GOT3 (cell line): ENCODE results near the gene ABCD3.

ENCODE experiments used
- DNase-seq: peaks from one replicate; lab custom pipeline; 2025; ENCODE audit warnings: mixed read lengths; lab: John Stamatoyannopoulos, UW

ABCD3 gene

DNA sequence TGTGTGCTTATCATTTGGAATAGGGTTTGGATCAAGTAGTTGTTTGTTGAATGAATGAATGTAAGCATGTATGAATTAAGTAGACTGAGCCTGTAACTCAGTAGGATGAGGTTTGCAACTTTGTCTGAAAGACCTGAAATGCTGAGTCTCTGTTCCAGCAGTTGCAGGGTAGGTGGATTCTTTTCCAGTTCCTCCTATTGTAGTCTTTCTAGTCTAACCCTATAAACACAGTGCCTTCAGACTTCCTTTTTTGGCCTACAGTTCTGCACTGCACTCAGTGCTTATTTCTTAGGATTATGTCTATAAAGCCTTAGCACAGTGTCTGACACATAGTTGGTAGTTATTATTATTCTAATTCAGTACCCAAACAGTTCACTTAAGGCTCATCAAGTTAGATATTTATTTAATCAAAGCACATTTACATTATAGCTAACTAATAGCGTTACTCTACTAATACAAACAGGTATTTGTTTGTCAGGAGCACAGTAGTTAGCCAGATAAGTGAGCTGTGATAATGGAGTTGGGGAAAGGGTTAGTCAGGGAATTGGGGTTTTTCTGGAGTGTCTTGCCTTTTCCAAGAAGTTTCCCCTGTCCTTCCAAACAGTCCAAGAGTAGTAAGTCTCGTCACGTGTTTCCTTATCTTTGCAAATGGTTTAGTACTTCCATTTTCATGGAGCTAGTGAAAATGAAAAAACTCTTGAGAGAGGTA is 45.0 kb downstream of the ABCD3 start:
- no peak for DNase-seq

DNA sequence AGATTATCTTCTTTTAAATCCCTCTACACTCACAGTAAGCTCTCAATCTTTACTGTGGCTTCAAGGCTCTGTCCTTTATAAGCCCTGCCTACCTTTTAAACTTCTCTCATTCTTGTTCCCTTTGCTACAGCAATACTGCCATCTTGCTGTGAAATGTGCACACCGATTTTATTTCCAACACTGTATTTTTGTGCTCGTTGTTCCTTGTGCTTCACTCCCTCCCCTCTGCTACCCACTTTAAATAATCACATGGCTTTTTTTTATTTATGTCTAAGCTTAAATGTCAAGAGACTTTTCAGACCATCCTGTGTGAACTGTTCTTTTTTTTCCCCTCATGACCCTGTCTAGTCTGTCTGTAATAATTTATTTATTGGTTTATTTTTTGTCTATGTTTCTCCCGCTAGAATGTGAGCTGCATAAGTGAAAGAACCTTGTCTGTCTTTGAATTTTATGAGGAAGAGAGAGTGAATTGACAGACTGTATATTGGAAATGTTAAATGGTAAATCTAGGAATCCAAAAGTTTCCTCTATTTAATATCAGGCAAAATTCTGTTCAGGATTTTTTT is 45.7 kb downstream of the ABCD3 start:
- no peak for DNase-seq

DNA sequence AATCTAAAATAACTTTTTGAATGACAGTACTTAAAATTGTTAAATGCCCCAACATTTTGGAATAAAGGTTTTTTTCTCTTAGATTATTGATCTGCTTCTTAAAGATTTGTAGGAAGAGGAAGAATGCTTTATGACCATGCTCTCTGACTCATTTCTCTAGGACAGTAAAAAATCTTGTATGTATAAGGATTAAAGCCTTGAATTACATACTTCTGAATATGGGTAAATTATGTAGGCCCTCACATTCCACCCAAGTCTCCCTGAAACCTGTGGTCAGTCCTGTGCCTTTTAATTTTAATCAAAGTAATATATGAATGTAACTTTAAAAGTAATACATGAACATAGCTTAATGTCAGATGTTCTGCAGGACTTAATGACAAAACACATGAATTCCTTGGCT is 50.5 kb downstream of the ABCD3 start:
- DNase-seq: no peak

DNA sequence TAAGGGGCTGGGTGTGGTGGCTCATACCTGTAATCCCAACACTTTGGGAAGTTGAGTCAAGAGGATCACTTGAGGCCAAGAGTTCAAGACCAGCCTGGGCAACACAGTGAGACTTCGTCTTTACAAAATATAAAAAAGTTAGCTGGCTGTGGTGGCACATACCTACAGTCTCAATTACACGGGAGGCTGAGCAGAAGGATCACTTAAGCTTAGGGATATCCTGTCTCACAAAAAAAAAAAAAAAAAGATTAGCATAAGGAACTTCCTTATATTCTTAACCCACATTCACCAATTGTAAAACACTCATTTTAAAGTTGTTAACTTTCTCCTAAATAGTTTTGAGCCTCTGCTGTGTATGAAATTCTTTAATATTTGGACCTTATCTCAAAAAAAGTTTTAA is 53.1 kb downstream of the ABCD3 start:
- no peak for DNase-seq

DNA sequence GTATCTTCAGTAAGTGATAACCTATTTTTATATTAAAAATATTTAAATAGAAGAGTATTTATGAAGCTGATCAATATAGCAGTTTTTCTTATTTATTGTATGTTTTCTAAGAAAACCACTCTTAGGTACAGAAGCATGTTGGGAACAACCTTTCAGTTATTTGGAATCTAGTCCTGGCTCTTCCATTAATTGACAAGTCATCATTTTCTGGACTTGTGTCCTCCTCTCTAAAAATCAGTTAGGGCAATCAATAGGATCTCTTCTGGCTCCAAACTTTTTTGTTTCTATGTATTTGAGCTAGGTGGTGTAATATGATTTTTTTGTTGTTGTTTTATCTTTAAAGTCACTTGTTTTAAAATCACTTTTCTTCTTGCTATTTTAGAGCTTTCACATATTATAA is 57.0 kb downstream of the ABCD3 start:
- no peak for DNase-seq

DNA sequence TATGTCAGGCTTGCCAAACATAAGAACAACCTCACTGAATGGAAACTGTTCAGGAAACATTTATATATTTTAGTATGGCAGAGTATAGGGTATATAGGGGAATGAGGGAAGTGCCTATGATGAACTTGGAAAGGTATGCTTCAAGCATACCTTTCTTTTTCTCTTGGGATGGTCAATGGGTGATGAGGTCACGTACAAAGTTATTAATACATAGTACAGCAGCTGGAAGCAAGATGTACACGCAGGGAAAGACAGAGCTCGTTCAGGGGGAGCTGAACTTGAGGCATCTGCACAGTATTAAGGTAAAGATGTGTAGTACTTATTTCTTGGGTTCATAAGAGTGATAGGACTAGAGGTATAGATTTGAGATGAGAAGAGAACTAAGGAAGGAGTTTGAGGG is 61.5 kb downstream of the ABCD3 start:
- DNase-seq: no peak

DNA sequence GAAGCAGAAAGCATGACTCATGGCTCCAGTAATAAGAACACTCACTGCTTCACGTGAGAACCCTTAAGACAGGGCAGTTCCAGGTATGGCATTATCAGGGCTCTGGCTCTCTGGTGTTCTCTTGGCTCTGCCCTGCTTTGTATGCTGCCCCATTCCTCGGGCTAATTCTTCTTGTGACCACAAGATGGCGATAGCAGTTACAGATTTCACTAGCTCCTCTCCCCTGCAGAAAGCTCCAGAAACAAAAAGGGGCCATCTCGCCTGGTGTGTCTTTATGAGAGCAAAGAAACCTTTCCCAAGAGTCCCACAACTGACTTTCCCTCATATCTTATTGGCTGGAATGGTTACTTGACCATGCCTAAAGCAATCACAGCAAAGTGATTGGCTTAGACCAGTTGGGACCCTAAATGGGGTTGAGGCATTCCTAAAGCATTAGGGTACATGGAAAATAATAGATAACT is 63.3 kb downstream of the ABCD3 start:
- DNase-seq: no peak

DNA sequence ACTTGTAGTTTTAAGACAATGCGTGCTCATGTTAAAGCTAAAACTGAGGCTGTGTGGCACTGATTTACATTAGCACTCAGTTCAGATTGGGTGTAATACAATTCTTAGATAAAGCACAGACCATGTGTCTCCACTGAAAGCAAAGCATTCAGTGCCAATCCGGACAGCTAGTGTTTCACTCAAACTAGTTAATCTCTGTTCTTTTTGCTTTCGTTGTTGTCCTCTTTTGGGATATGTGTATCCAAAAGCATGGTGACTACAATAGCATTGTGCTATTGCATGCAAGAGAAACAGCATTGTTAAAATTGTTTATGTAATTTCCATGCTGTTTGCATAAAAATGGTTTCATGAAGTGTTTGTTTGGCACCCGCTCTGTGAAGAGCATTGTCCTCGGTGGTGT is 68.8 kb downstream of the ABCD3 start:
- no peak for DNase-seq

DNA sequence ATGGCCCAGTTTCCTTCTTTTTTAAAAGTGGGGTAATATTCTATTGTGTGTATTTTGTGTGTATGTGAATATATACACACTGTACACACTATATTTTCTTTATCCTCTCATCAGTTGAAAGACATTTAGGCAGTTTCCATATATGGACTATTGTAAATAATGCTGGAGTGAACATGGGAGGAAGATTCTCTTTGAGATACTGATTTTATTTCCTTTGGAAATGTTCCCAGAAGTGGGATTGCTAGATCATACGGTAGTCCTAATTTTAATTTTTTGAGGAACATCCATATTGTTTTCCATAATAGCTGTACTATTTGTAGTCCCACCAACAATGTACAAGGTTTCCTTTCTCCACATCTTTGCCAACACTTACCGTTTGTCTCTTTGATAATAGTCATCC is 72.4 kb downstream of the ABCD3 start:
- no peak for DNase-seq

DNA sequence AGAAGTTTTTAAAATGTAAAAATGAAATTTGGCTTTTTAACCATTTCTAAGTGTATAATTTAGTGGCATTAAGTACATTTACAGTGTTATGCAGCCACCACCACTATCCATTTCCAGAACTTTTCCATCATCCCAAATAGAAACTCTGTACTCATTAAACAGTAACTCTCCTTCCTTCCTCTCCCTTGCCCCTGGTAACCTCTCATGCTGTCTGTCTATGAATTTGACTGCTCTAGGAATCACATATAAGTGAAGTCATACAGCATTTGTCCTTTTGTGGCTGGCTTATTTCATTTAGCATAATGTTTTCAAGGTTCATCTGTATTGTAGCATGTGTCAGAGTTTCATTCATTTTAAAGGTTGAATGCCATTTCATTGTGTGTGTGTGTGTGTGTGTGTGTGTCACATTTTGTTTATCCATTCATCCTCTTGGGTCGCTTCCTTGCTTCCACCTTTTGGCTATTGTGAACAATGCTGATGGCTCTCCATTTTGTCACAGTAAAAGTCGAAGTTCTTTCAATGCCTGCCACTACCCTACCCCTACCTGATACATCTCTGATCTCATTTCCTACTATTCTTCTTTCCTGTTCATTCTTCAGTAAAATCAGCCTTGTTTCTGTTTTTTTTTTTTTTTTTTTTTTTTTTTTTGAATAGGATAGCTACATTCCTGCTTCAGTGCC is 78.0 kb downstream of the ABCD3 start:
- DNase-seq: no peak

DNA sequence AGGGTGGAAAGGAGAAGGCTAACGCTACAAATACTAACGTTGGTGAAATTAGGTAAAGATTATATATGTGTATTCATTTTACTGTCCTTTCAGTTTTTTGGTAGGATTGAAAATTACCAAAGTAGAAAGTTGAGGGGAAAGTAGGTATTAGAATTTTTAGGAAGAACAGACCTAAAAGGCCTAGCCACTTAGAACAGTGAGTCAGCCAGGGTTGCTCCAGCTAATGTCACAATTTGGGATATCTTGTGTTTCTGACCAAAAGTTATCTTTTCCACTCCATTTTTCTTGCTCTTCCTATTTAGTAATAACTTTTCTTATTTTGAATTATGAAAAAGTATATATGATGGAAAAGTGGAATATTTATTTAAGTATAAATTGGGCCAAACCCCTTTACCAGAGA is 83.2 kb downstream of the ABCD3 start:
- no peak for DNase-seq

DNA sequence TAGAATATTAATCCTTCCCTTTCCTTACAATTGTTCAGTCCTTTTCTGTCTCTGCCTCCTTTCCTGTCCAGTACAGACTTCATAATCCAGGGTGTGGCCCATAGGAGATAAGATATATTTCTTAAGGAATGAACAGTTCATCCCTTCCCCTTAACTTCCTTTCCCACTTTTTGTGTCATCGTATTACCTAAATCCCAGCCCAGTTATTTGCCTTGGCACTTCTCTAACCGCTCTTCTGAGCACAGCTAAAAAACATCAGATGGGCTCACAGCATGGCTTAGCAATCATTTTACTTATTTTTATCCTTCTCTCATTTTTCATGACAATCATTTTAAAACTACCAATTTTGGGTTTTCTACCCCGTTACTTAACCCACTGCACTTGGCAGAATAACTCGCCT is 83.7 kb downstream of the ABCD3 start:
- DNase-seq: no peak

DNA sequence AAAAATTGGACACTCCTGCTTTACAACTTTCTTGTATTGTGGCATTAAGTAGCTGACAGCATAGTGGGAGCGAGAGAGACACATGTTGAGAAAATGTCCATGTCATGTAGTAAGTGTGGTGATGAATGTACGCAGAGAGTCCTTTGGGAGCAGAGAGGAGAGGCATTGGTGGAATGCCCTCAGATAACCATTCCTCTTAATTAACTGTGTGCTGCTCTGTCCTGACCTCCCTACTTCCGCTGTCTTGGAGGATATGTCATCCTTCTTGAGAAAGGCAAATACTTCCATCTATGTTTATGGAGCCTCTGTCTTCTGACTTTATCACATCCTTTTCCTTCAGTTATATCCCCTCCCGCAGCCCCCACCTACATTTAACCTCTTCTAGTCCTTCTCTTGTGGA is 85.0 kb downstream of the ABCD3 start:
- DNase-seq: no peak

DNA sequence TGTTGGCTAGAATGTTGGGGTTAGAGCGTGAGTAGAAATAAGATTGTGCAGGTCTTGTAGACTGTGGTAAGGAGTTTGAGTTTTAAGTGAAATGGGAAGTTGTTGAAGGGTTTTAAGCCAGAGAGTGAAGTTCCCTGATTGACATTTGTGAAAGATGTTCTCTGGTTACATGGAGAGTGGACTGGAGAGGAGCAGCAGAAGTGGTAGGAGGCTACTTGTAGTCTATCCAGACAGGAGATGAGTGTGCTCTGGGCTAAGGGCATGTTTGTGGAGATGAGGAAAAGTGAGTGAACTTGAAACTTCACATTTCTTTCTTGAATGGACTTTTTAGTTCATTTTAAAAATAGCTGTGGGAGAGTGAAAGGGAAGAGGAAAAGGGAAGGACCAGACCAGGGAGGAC is 86.4 kb downstream of the ABCD3 start:
- no peak for DNase-seq

DNA sequence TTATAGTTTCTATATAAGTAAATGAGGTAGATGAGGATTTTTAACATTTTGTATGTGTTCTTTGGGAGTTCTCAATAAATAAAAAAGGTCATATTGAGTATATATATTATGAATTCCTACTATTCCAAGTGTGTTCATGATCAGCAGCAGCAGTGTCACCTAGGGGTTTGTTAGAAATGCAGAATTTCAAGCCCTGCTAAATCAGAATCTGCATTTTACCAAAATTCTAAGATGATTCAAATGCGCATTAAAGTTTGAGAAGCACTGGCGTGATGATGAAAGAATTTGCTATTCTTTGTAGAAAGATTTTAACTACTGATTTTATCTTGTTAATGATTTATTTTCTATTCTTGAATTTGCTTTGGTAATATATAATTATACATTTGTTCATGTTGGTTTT is 94.6 kb downstream of the ABCD3 start:
- no peak for DNase-seq

DNA sequence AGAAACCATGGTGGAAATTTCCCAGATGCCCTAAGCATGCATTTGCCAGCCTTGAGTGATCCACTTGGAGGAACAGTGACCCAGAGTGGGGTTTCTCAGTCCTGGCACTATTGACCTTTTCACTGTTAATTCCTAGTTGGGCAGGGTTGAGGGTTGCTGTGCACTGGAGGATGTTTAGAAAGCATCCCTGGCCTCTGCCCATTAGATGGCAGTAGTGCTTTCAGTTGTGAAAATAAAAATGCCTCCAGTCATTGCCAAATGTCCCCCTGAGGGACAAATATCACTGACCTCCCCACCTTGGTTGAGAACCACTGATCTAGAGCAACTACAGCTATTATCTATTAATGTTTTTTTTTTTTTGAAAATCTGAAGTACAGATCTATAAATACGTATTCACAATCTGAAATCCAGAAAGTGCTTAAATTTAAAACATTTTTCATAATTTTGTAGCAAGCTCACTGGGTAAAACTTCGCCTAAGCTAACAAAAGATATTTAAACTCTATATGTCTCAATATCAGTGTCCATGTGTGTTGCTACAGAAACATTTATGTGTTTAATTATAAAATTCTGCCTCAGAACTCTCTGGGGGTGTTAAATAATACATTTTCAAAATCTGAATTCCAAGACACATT is 96.0 kb downstream of the ABCD3 start:
- no peak for DNase-seq

DNA sequence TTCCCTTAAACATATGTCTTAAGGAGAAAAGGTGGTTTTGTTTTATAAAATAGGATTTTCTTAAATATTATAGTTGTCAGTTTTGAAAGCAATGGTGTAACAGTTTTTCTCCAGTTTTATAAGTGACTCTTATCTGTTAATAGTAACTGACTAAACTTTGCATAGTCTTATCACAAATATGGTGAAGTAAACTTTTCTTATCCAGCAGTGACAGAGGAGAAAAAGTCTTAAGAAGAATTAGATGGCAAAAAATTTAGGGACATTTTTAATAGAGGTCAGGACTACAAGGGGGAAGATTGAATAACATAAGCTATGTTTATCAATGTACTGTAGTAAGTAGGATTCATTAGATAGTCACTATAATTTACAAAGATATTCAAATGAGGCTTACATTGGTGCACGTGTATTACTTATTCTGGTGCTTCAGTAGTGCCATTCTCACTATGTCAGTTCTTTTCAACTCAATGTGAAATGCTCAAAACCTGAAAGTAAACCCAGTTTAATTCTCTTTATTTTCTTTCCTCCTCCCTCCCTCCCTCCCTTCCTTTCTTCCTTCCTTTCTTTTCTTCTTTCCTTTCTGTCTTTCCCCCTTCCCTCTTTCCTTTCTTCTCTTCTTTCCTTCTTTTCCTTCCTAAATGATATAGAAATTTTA is 97.2 kb downstream of the ABCD3 start:
- DNase-seq: no peak

DNA sequence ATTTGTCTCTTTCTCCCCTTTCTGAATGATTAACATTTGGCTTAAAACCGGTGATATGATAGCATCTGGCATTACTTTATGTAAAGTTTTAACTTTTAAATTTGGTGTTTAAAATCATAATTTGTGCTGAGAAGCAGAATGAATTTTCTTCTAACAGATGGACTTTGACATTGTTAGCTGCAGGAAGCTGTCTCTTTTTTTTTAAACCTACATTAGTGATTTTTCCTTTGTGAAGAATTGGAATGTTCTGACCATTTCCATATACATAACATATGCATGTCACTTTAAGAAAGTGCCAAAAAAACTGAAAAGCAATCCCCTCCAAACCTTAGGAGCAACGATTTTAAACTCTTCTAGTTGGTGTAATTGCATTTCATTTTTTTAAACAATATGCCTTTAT is 101.2 kb downstream of the ABCD3 start:
- no peak for DNase-seq

DNA sequence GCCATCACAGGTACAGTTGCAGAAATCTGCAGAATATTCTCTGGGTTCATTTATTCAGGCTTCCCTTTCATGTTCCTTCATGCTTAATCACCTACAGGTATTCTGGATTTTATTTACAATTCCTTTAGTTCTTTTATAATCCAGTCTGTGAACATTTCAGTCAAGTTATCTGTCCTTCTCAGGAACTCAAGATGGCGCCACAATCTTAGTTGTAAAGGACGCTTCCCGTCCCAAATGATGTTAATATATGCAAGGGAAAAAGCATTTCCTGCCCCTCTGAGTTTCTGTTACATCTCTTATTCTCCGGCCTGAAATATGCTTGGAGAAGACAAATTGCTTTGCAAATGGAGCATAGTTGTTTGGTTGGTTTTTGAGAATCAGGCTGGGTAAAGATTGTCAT is 104.1 kb downstream of the ABCD3 start:
- no peak for DNase-seq

DNA sequence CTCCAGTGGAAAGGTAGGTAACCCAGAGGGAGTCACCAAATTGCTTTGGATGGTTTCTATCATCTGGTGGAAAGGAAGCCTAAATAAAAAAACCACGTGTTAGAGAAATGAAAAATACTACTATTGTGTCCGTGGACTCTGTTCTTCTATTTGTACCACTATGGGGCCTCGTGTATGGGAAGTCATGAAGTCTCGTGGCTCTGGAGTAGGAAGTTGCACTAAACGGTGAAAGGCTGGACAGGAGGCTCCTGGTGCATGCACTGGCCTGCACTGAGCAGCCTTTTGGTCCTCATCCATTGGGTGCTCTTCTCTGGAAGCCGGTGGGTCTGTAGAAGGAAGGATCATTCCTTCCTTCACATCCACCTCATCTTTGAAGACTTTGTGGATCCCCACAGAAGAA is 106.3 kb downstream of the ABCD3 start:
- no peak for DNase-seq

DNA sequence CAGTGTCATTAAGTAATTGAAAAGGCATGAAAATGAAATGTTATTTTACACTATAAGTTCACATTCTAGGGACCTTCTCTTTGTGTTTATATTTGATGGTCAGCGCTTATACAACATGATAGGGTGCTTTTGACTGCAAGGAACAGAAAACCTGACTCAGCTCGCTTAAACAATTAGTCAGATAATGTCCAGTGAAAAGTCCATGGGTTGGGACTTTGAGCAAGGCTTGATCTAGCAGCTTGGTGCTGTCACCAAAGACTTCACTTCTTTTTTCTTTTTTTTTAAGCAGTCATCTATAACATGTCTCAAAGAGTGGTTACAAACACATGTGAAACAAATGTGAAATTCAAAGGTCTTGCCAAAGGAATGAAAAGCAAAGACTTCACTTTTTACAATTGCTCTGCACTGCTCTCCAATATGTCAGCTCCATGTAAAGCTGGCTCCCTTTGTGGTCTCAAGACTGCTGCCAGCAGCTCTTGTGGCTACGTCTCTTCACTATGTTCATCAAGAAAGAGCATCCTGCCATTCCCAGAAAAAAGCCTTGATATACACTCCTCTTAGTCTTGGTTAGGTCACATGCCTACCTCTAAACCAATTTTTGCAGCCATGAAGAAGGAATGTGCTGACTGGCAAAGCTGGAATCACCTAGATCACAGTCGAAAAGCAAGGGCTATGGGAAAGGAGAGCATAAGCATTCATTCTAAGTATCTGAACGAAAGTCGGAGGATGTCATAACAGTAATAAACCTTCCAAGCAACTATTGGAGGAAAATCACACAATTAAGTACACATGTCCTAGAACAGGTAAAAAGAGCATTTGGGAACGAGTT is 108.2 kb downstream of the ABCD3 start:
- DNase-seq: no peak
